GM12864 (cell line): Measurements from ENCODE around the gene FBXL3.

ENCODE experiments used
- DNase-seq: peaks from one replicate; pipeline ENCODE4 v3.0.0-alpha.2; 2011; ENCODE audit warnings: low read depth
- H3K4me3 ChIP-seq: 2 replicates; pipeline ENCODE4 v1.5.1; 2011; ENCODE audit warnings: mild to moderate bottlenecking, low read depth, low read length, control low read depth
- TF ChIP-seq, protein P1 (sequence below): IDR thresholded peaks from 2 replicates; pipeline ENCODE4 v1.5.1; 2011; ENCODE audit warnings: low read depth, mild to moderate bottlenecking, moderate library complexity, low read length, control low read depth, inconsistent platforms; ENCODE audit errors: missing control alignments

Gene FBXL3

DNA sequence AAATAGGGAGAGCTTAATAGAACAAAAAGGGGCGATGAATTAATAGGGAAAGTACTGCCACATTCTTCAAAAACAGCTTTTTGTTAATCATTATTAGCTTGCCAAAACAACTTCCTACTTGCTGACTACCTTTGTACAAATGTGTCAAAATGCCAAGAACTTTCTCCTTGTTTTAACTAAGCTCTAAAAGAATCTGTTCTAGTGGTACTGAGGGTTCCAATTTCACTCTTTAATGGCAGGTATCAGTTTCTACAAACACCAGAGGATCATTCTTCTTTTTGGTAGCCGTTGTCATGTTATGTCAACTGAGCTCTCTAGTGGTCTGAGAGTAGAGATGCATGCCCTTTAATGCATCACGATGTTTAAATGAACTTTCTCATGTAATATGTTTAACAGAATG, 29.4 kb upstream of the FBXL3 start:
- TF ChIP-seq, protein P1, sequence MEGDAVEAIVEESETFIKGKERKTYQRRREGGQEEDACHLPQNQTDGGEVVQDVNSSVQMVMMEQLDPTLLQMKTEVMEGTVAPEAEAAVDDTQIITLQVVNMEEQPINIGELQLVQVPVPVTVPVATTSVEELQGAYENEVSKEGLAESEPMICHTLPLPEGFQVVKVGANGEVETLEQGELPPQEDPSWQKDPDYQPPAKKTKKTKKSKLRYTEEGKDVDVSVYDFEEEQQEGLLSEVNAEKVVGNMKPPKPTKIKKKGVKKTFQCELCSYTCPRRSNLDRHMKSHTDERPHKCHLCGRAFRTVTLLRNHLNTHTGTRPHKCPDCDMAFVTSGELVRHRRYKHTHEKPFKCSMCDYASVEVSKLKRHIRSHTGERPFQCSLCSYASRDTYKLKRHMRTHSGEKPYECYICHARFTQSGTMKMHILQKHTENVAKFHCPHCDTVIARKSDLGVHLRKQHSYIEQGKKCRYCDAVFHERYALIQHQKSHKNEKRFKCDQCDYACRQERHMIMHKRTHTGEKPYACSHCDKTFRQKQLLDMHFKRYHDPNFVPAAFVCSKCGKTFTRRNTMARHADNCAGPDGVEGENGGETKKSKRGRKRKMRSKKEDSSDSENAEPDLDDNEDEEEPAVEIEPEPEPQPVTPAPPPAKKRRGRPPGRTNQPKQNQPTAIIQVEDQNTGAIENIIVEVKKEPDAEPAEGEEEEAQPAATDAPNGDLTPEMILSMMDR, result no peak
- no peak for DNase-seq
- no peak overlapping the region for H3K4me3 ChIP-seq

GRCh38 chr13:77055158-77055557, 28.2 kb upstream of the FBXL3 start:
- TF ChIP-seq, protein P1, result no peak
- DNase-seq, result no peak

GRCh38 chr13:77053192-77053591, 26.2 kb upstream of the FBXL3 start:
- no peak for DNase-seq

More at GRCh38 chr13:77055158-77055557, 28.2 kb upstream of the FBXL3 start:
- H3K4me3 ChIP-seq, result no peak overlapping the region

DNA sequence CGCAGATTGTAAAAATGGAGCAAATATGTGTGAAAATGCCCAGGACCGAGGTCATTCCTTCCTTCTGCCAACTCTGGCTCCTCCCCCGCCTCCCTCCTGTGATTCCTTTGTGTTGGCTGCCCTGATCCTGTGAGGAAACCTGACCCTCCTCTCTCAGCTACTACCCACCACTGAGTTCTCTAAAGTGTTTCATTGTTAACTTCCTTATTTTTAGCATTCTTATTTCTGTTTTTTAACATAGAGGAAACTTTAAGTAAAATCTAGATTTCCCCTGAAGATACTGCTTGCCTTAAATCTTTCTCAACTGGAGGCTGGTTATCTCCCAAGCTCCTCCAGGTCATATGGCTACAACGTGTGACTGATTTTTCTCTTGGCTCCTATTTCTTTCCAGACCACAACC, 21.7 kb upstream of the FBXL3 start:
- no peak overlapping the region for H3K4me3 ChIP-seq
- DNase-seq, result no peak
- TF ChIP-seq, protein P1, result no peak

More at GRCh38 chr13:77053192-77053591, 26.2 kb upstream of the FBXL3 start:
- H3K4me3 ChIP-seq, result no peak overlapping the region
- TF ChIP-seq, protein P1, result no peak

DNA sequence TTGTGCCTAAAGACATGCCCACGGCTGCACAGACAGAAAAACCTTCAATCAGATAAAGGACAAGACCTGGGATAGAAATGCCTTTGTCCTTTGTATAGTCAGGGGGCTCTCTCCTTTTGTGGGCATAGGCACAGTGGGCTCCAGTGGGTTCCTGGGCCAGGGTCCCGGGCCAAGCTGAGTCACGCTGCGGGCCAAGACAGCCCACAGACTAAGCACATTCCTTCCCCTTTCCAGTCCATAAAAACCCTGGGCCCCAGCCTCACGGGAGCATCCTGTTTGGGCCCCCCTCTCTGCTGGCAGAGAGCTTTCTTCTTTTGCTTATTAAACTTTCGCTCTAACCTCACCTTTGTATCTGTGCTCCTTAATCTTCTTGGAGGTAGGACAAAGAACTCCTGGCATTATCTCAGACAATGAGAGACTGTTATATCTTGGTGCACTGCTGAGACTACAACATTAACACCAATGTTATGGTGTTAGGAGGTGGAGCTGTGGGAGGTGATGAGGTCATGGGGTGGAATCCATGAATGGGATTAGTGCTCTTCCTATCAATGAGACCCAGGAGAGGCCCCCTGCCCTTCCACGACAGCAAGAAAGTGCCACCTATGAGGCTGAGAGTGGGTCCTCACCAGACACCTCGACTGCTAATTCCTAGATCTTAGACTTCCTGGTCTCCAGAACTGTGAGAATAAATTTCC, 20.8 kb upstream of the FBXL3 start:
- H3K4me3 ChIP-seq, result no peak overlapping the region
- TF ChIP-seq, protein P1, result no peak
- no peak for DNase-seq

DNA sequence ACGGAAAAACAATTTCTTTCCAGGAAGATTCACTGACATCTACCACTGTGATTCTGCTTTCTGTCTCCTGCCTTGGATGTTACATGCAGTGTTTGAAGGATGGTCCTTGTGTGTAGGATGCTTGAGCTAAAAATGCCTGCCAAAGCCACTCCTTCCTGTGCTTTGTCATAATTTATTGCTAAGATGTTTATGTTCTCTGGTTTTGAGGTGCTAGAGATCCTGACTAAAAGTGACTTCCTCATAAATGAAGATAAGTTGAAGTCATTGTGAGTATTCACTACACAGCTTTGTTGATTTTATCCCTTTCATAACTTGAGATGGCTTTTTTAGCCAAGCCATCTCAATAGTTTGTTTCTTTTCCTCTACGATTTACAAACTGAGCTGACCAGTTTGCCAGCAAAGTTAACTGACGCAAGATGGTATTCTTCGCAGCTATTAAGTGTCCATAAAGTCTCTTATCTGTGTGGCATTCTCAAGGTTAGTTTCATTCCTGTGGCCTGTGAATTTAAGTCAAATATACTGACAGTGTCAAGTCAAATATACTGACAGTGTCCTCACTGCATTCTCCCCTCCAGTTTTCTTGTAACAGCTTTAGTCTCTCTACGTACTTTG, 15.7 kb upstream of the FBXL3 start:
- H3K4me3 ChIP-seq, result no peak overlapping the region
- no peak for DNase-seq
- TF ChIP-seq, protein P1, result no peak

DNA sequence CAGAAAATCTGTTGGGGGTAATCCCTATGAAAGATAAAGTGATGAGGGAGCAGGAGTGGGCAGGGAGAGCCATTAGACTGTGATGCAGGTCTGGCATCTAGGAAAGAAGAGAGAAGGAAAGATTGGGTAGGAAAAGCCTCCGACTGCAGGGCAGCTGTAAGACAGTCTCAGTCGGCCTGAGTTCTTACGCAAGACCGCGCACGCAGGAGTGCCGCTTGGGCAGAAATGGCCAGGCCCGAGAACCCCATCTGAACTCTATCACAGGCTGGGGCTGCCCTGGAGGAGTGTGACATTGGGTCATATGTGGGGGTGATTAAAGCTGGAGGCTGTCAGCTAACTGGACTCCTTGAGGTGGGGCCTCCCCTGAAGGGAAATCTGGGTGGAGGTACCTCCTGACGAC, 13.9 kb upstream of the FBXL3 start:
- H3K4me3 ChIP-seq, result no peak overlapping the region
- TF ChIP-seq, protein P1, result no peak
- no peak for DNase-seq
